NCI-H226 (cell line): ENCODE results near the gene SLC6A16.
A peak's percentile ranks its signal among the peaks of the same experiment; 100 is the strongest.
"Not testable (repeated sequence)": the region's sequence is repeated elsewhere in the genome, so short reads cannot be mapped to it uniquely, and the experiment has no call there.

ENCODE experiments used
- DNase-seq: peaks from one replicate; pipeline ENCODE4 v3.0.0-alpha.2; 2015

SLC6A16 gene

DNA sequence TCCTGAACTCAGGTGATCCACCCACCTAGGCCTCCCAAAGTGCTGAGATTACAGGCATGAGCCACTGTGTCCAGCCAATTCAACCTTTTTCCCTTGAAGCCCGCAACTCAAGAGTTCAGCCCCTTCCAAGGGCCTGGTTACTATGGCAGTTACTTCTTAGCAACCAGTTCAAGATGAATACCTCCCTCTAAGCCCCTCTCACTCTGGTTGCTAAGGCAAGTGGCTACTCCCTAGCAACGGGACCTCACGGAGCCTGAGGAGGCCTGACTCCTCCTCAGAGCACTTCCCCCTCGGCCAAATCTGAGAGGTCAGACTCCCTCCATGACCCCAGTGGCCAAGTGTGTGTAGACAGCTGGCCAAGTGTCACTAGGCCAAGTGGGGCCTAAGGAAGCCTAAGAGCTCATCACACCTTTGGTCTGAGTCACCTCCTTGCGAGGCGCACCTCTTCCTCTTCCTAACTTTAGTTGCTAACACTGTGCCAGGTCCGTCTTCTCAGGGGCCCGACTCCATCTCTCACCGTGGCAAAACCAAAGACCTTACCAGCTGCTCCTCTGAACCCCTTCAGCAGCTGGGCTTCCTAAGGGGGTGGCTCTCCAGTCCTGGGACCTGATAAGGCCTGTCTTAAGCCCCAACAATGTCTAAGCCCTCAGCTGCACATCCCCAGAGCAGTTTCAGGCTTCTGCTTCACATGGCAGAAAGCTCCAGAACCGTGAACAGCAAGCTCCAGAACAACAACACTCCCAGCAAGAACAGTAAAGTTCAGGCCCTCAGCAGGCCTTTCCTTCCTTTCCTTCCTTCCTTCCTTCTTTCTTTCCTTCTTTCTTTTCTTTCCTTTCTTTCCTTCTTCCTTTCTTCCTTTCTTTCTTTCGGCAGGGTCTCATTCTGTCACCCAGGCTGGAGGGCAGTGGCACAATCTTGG, 19.8 kb upstream of the SLC6A16 start:
- no peak for DNase-seq

DNA sequence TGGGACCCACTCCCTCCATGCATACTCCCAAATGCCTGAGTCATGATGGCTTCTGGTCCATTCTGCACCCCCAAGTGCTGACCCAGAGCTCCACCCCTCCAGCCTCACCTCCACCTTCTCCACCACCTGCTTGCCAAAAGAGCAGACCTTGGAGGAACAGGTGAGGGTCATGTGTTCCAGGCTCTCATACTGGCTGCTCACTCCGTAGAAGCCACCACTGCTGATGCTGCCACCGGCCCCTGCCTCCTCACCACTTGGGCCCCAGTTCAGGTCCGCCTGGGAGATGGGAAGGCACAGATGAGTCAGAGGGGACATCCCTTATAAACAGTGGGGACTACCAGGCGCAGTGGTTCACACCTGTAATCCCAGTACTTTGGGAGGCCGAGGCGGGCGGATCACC, 18.1 kb upstream of the SLC6A16 start:
- DNase-seq, result no peak

- no peak for DNase-seq
Measured at GRCh38 chr19:49342291-49342721, 17.3 kb upstream of the SLC6A16 start.

DNA sequence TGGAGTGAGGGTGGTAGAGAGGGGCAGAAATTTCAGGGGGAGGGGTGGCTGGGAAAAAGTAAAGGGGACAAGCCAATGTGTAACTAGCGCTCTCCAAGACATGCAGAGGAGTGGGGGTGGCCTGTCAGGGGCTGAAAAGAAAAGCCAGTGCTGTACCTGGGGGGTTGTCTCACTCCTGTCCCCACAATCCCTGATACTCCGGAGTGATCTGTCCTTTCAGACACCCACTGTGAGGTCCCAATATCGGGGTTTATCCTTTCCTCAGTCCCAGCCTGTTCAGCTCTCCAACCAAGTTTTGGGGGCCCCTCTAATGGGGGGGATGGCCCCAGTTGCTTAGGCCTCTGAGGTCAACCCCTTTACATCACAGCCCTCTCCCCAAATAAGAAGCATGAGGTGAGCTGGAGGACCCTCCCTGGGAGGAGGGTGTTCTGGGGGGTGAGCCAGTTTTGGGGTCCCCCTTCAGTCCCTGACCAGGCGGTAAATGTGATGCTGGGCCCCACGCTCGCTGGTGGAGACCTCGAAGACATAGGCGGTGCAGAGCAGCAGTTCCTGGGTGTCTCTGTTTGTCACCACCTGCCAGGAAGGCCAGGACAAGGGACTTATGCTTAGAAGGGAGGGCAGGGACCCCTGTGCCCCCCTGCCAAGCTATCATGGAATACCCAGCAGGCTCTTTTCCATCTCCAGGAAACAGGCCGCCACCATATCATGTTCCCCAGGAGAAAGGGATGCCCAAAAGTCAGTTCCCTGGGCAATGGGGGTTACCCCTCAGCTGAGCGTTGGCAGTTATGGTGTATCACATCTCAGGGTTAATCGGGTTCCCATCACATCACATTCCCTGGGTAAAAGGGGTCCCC, 16.1 kb upstream of the SLC6A16 start:
- no peak for DNase-seq

GRCh38 chr19:49340069-49340864, 15.3 kb upstream of the SLC6A16 start:
- no peak for DNase-seq

DNA sequence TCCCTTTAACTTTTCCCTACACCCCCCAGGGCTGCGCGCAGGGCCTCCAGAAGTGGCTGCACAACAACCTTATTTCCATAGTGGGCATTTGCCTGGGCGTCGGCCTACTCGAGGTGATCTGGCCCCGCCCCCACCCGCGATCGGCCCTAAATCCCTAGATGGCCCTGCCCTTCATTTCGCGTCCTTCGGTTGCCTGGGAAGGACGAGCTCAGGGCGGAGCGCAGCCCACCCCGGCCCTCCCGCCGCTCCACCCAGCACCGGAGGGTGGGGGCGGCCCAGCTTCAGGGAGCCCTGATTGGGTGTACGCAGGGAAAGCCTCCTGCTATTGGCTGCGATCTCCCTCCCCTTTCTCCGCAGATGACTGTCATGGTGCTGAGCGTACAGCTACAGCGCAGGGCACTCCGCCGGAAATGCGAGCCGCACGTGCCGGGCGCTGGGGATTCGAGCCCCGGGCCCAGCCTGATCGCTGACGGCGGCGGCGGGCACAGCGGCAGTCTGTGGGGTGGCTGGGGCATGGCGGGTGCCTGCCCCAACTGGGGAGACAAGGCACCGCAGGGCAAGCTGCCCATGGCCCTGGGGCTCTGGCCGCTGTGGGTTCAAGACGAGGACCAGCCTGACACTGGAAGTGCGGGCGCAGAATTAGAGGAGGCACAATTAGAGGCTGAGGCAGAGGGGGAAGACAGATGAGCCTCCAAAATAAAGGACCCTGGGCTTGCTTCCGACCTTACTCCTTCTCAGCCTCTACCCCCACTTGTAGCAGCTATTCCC, 14.5 kb upstream of the SLC6A16 start:
- DNase-seq, result peak; percentile 95

DNA sequence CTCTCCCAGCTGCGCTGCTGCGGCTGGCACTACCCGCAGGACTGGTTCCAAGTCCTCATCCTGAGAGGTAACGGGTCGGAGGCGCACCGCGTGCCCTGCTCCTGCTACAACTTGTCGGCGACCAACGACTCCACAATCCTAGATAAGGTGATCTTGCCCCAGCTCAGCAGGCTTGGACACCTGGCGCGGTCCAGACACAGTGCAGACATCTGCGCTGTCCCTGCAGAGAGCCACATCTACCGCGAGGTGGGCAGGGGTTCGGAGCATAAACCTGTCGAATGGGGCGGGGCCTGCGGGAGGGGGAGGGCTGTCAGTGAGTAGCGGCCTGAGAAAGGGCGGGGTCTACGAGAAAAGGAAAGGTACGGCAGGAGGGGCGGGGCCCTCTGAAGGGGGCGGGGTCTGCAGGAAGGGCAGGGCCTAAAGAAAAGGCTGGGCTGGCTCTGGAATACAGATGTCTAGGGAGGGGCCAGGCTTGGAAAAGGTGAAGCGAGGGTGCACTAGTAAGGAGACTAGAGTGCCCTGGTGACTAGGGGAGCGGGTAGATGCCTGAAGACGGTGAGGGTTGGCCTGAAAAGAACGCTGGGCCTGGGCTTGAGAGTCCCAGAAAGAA, 13.8 kb upstream of the SLC6A16 start:
- peak; percentile 60 for DNase-seq

GRCh38 chr19:49338023-49338677, 13.2 kb upstream of the SLC6A16 start:
- no peak for DNase-seq

DNA sequence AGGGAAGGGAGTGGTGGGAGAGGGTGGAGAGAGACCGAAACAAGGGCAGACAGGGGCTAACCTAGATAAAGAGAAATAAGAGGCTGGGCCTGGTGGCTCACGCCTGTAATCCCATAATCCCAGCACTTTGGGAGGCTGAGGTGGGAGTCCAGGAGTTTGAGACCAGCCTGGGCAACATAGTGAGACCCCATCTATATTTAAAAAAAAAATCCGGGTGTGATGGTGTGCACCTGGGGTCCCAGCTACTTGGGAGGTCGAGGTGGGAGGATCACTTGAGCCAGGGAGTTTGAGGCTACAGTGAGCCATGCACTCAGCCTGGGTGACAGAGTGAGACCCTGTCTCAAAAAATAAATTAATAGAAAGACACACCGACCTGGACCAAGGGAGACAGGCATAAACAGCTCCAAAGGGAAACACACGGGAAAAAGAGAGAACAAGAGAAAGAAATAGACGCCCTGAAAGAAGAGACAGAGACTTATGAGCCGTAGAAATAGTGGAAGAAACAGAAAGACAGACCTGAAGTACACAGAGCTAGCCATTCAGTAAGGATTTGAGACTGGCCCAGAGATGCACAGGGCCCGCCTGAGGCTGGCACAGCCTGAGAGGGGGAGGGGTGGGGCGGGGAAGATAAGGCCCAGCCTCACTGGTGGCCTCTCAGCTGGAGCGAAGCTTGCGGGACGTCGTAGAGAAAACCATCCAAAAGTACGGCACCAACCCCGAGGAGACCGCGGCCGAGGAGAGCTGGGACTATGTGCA, 12.5 kb upstream of the SLC6A16 start:
- DNase-seq, result no peak

DNA sequence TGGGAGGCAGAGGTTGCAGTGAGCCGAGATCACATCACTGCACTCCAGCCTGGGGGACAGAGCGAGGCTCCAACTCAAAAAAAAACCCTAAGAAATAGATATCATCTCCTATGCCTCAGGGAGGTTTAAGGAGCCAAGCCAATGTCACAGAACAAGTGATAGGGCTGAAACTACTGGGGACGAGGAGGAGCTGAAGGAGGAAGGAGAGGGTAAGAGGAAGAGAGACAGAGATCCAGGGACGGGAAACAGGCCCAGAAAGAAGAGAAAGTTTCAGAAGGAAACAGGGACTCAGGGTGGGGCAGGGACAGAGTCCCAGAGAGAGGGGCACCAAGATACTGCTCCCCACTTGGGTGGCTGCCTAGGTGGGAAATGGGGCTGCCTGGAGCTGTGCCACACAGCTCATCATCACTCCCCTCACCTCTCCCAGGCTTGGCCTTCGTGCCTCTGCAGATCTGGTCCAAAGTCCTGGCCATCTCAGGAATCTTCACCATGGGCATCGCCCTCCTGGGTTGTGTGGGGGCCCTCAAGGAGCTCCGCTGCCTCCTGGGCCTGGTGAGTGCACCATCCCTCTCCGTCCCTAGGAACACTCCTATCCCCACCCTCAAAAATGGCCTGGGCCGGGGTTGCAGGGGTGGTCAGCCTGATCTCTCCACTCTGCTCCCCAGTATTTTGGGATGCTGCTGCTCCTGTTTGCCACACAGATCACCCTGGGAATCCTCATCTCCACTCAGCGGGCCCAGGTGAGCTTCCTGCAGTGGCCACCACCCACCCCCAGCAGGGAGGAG, 11.7 kb upstream of the SLC6A16 start:
- DNase-seq, result no peak

DNA sequence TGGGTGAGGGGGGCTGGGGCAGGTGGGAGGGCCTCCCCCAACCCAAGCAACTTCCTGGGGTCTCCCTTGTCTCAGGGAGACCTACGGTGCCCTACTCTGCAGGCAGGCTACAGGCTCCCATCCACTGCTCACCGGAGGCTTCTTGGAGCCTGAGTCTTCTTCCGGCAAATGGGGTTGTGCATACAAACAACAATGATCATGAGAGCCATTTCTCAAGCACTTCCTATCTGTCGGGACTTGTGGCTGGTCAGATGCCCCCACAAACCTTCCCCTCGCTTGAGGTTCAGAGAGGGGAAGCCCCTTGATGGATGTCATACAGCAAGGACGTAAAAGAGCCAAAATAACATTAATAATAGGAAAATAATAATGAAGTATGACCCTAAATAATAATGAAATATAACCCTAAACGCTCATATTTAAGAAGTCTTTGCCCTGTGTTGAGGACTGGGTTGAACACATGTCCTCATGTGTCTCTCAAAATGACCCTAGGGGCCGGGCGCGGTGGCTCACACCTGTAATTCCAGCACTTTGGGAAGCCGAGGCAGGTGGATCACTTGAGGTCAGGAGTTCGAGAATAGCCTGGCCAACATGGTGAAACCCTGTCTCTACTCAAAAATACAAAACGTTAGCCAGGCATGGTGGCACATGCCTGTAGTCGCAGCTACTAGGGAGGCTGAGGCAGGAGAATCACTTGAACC, 10.9 kb upstream of the SLC6A16 start:
- DNase-seq, result no peak

DNA sequence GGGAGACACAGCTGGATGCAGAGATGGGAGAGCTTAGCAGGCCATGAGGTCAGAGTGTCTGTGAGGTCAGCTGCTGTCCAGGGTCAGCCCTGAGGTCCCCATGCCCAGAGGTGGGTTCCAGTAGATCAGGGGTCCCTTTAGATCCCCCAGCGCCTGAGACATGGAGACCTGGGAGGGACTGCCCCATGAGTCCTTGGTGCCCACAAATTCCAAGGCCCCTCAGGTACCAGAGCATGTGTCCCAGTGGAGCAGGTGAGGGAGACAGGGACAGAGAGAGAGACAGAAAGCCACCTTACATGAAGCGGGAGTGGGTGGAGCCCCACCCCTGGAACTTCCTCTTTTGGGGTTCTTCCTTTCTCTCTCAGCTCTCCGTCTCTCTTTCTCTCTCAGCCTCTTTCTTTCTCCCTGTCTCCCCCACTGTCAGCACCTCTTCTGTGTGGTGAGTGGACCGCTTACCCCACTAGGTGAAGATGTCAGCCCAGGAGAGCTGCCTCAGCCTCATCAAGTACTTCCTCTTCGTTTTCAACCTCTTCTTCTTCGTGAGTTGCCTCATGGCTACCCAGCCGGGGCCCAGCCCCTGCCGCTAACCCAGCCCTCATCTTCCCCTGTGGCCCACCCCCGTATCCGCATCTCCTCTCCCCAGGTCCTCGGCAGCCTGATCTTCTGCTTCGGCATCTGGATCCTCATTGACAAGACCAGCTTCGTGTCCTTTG, 10.2 kb upstream of the SLC6A16 start, which contains the start of gene CD37:
CD37 (plus strand) TSS at position 336 of the 713 bp plus-strand sequence; CDS start at position 471, 135 bp downstream.
- no peak for DNase-seq

DNA sequence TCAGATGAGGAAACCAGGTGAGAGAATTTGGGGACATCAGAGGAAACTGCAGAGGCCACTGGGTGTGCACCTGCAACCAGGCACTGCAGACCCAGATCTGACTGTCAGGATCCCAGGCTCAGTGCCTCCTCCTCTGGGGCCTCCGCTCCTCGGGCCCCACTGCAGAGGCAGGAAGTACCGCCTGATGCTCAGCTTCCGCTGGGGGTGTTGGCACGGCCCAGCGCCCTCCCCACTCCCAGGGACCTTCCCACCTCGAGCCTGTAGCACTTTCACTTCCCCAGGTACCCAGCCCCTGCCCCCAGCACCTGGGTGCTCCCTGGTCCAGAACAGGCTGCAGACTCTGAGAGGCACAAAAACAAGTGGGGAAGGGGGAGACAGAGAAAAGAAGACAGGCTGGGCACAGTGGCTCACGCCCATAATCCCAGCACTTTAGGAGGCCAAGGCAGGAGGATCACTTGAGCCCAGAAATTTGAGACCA, 8.9 kb upstream of the SLC6A16 start:
- DNase-seq, result no peak

DNA sequence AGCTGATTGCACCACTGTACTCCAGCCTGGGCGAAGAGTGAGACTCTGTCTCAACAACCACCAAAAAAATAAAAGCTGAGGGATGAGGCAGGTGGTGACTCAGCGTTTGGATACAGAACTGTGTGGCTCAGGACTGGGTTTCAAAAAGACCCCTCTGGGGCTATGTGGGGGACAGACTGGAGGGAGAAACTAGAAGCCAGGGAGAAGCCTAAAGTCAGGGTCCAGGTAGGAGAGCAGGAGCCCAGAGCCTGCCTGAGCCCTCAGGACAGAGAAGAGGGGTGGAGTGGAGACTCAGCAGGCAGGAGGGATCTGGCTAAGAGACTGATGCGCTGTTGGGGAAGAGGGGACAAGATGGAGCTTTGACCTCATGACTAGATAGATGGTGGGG, 8.4 kb upstream of the SLC6A16 start:
- DNase-seq, result no peak

- DNase-seq, result not testable (repeated sequence)
Measured at GRCh38 chr19:49332691-49333417, 7.9 kb upstream of the SLC6A16 start.

- peak; percentile 20 for DNase-seq
Measured at GRCh38 chr19:49331616-49332055, 6.6 kb upstream of the SLC6A16 start.

- not testable (repeated sequence) for DNase-seq
Measured at GRCh38 chr19:49331187-49331586, 6.2 kb upstream of the SLC6A16 start.
